ENCODE measurements around the gene TUBA4A.
"Not testable (repeated sequence)": the region's sequence is repeated elsewhere in the genome, so short reads cannot be mapped to it uniquely, and the experiment has no call there.

Gene TUBA4A

GRCh38 chr2:219266886-219267285 is 13.2 kb upstream of the TUBA4A start:
- no peak for DNase-seq

- no peak for DNase-seq
These were observed 12.5 kb upstream of the TUBA4A start for GRCh38 chr2:219266232-219266631.

GRCh38 chr2:219261024-219261855 is 7.5 kb upstream of the TUBA4A start:
- DNase-seq, result no peak

- not testable (repeated sequence) for DNase-seq
These were observed 5.2 kb upstream of the TUBA4A start for GRCh38 chr2:219258942-219259341.

- DNase-seq, result no peak
These were observed 978 bp upstream of the TUBA4A start for GRCh38 chr2:219254590-219255201.

GRCh38 chr2:219252900-219253752 is 592 bp downstream of the TUBA4A start, which contains the start of gene TUBA4B:
Gene TUBA4B (plus strand): TSS chr2:219253243. CDS start chr2:219253408, 165 bp downstream.
- DNase-seq, result no peak

- no peak for DNase-seq
These were observed 1.2 kb downstream of the TUBA4A start for GRCh38 chr2:219252570-219252899.

GRCh38 chr2:219252084-219252483 is 1.6 kb downstream of the TUBA4A start:
- DNase-seq, result no peak

- no peak for DNase-seq
These were observed 2.1 kb downstream of the TUBA4A start for GRCh38 chr2:219251656-219252055.

GRCh38 chr2:219250049-219250781 is 3.5 kb downstream of the TUBA4A start:
- no peak for DNase-seq

- DNase-seq, result peak; percentile 18
These were observed 4.3 kb downstream of the TUBA4A start for GRCh38 chr2:219249203-219249980.

- DNase-seq, result no peak
These were observed 4.9 kb downstream of the TUBA4A start for GRCh38 chr2:219248845-219249202.

GRCh38 chr2:219247678-219248642 is 5.8 kb downstream of the TUBA4A start:
- DNase-seq, result no peak

GRCh38 chr2:219246559-219246958 is 7.2 kb downstream of the TUBA4A start:
- no peak for DNase-seq

- DNase-seq, result no peak
These were observed 7.9 kb downstream of the TUBA4A start for GRCh38 chr2:219245899-219246230.

- peak; percentile 87 for DNase-seq
These were observed 8.4 kb downstream of the TUBA4A start, which contains the start of the genes GLB1L and STK16 for GRCh38 chr2:219245148-219245898. Gene GLB1L (minus strand): TSS chr2:219245444. CDS start chr2:219243573, 1,871 bp downstream. Gene STK16 (plus strand): TSS chr2:219245479. CDS start chr2:219246000, 521 bp downstream.

- DNase-seq, result no peak
These were observed 8.9 kb downstream of the TUBA4A start for GRCh38 chr2:219244789-219245147.

GRCh38 chr2:219243291-219243761 is 10.4 kb downstream of the TUBA4A start:
- no peak for DNase-seq

- DNase-seq, result no peak
These were observed 19.4 kb downstream of the TUBA4A start for GRCh38 chr2:219234331-219234730.

GRCh38 chr2:219230059-219230540 is 23.6 kb downstream of the TUBA4A start:
- DNase-seq, result no peak

All from GDM1 (cell line).